Activated CD4-positive, alpha-beta T cell treated with anti-CD3 and anti-CD28 coated beads, Interleukin-2, amount 50 U/mL, for 1 hour (primary cell): ENCODE results near the gene TAS2R31.
"Not testable (repeated sequence)": the region's sequence is repeated elsewhere in the genome, so short reads cannot be mapped to it uniquely, and the experiment has no call there.

Experiments
- DNase-seq: peaks from one replicate; pipeline ENCODE4 v3.0.0-alpha.2; 2020

TAS2R31 gene, protein sequence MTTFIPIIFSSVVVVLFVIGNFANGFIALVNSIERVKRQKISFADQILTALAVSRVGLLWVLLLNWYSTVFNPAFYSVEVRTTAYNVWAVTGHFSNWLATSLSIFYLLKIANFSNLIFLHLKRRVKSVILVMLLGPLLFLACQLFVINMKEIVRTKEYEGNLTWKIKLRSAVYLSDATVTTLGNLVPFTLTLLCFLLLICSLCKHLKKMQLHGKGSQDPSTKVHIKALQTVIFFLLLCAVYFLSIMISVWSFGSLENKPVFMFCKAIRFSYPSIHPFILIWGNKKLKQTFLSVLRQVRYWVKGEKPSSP

GRCh38 chr12:11031307-11031706 is at the start of gene TAS2R31:
TSS of gene TAS2R31 (minus strand) at chr12:11031407. CDS start at chr12:11031335, 72 bp downstream.
- DNase-seq, result no peak

GRCh38 chr12:11078246-11078645 is 47.0 kb upstream of the TAS2R31 start:
- DNase-seq, result no peak

GRCh38 chr12:11075642-11076041 is 44.4 kb upstream of the TAS2R31 start:
- DNase-seq, result no peak

- no peak for DNase-seq
These were observed 40.2 kb upstream of the TAS2R31 start for GRCh38 chr12:11071414-11071813.

DNA sequence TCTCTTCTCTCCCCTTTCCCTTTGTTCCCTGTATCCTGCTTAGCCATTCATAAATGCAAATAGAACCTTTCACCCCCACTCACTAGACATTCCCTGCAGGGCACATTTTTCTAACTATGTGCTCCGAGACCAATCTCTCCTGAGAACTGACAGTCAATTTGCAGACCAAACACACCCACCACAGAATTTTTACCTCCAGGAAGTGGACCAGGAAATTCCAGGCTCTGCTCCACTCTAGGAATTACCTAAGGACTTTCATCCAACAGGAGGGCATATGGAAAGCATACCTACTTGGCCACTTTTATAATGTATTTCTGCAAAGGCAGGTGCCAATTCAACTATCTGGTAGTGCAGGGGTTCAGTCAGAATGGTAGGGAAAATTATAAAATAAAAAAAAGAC is 39.8 kb upstream of the TAS2R31 start:
- DNase-seq, result no peak

GRCh38 chr12:11069854-11070365 is 38.7 kb upstream of the TAS2R31 start:
- no peak for DNase-seq

DNA sequence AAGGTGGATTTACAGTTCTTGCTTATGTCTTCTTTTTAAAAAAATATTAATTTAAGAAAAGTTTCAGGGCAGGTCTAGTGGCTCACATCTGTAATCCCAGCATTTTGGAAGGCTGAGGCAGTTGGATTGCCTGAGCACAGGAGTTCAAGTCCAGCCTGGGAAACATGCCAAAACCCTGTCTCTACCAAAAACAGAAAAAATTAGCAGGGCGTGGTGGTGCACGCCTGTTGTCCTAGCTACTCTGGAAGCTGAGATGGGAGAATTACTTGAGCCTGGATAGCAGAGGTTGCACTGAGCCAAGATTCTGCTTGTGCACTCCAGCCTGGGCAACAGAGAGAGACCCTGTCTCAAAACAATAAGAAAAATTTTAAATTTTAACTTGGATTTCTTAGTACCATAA is 36.3 kb upstream of the TAS2R31 start:
- no peak for DNase-seq

DNA sequence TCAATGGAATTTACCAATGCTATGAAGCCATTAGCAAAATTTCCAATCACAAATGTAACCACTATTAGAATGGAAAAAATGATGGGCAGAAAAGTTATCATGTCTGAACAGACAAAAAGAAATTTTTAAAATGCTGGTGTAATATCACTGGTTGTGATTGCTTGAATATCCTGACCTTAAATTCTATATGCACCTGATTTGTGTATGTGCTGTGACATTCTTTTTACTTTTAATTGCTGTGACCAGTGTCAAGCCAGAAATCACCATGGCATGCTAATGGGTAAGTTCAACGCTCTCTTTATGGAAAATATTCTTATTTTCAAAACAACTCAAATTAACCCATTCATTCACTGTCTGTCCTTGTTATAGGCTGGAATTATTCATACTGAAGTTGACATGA is 31.0 kb upstream of the TAS2R31 start, which contains the start of gene TAS2R46:
Gene TAS2R46 (minus strand): TSS at position 101 of the 400 bp plus-strand sequence. CDS start 0 bp downstream, at position 101.
- DNase-seq, result not testable (repeated sequence)

DNA sequence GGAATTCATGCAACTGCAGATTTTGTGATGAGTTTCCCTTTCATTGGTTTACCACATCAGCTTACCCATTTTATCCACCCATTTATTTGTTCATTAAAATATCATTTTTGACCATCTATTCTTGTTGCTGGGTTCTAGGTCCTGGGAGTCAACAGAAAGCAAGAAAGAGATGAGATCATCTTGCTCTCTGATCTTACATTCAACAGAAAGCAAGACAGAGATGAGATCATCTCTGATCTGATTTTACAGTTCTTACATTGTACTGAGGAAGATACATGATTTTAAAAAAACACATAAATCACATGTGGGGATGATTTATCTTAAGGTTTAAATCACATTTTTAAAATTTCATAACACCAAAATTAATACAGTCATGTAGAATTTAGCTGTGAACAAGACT is 28.6 kb upstream of the TAS2R31 start:
- no peak for DNase-seq

DNA sequence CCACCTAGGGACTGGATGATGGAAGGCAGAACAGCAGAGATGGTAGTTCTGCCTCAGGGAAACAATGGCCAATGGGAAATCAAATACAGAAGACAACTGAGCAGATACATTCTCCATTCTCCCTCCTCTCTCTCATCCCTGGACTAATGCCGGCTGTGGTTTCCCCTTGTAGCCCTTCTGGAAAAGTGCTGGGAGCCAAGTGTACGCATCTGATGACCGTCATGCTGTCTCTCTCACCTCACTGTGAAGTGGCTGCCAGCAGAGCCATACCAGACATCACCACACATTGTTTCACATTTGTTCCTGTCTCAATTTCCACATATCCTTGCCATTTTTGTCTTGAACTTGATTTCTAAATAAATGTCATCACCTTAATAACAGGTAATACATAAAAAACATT is 27.8 kb upstream of the TAS2R31 start:
- DNase-seq, result no peak

DNA sequence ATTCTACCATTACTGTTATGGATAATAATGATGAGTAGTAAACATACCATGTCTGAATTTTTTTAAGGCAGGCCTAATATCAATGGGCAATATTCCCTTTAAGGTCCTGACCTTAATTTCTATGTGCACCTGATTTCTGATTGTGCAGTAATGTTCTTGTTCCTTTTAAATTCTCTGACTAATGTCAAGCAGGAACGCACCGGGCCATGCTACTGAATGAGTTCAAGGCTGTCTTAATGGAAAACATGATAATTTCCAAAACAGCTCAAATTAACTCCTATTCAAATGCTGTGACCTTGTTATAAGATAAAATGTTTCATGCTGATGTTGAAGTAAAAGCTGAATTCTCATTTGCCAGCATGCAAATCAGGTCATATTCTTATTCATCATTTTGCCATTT is 24.1 kb upstream of the TAS2R31 start:
- DNase-seq, result no peak

DNA sequence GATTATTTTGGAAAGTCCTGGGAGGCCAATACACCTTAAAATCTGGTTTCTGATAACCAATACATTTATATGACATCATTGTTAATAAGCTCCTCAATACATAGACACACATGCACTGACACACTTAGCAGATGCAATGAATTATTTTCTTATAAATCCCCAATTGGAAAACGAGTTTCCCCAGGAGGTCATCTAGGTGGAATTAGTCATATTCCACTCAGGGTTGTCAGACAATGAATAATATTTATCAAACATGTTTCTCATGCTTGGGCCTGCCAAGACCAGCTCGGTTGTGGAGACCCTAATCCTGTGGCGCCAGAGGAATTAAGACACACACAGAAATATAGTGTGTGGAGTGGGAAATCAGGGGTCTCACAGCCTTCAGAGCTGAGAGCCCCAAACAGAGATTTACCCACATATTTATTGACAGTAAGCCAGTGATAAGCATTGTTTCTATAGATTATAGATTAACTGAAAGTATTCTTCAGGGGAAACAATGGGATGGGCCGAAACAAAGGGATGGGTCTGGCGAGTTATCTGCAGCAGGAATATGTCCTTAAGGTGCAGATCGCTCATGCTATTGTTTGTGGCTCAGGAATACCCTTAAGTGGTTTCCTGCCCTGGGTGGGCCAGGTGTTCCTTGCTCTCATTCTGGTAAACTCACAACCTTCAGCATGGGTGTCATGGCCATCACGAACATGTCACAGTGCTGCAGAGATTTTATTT is 18.8 kb upstream of the TAS2R31 start:
- DNase-seq, result not testable (repeated sequence)

- not testable (repeated sequence) for DNase-seq
These were observed 10.2 kb upstream of the TAS2R31 start for GRCh38 chr12:11041366-11041765.

- no peak for DNase-seq
These were observed 9.0 kb upstream of the TAS2R31 start for GRCh38 chr12:11040162-11040561.

- no peak for DNase-seq
These were observed 8.0 kb upstream of the TAS2R31 start for GRCh38 chr12:11039171-11039570.

GRCh38 chr12:11033959-11034358 is 2.8 kb upstream of the TAS2R31 start:
- DNase-seq, result not testable (repeated sequence)

DNA sequence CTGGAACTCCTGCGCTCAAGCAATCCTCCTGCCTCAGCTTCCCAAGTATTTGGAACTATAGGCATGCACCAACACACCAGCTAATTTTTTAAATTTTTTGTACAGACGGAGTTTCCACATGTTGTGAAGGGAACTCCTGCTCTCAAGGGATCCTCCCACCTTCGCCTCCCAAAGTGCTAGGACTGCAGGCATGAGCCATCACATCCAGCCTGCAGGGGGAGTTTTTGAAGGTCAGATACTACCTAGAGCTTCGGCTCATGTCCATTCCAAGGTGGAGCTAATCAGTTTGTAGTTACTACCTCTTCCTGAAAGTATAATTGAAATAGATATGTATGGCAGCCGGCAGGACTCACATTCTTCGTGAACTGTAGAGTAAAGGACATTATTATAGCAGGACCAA is 5.1 kb downstream of the TAS2R31 start:
- no peak for DNase-seq

DNA sequence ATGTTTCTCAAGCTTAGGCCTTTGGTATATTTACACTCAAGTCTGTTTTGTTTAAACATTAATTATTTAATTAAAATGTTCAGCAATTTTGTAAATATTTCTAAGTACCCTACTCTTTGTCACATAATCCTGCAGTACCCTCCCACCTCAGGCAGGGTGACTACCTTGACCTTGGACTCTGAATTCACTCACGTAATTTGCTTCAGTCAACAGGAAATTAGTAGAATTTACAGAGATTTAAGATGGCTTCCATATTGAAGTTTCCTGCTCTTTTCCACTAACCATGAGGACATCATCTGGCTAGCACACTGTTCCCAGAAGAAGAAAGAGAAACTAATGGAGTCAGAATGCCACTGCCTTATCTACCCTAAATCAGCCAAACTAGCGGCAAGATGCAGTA is 7.8 kb downstream of the TAS2R31 start:
- no peak for DNase-seq

GRCh38 chr12:11022520-11022919 is 8.7 kb downstream of the TAS2R31 start, which contains the start of gene TAS2R19:
TSS of gene TAS2R19 (minus strand) at chr12:11022620. CDS start at chr12:11022571, 49 bp downstream.
- no peak for DNase-seq

DNA sequence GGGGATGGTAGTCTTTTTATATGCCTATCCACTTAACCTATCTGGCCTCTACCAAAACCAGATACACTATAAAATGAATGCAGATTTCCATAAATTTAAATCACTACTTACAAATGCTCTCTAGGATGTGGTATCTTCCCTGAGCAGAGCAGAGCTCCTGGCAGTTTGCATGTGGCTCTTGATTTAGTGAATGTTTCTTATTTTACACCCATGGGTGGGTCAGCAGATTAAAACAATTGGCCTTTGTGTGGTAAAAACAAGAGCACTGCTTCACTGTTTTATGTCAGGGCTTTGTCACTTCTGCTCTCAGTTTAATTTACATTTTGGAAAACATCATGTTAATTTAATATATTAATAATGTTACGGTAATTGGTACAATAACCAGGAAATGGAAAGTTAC is 14.3 kb downstream of the TAS2R31 start:
- no peak for DNase-seq

DNA sequence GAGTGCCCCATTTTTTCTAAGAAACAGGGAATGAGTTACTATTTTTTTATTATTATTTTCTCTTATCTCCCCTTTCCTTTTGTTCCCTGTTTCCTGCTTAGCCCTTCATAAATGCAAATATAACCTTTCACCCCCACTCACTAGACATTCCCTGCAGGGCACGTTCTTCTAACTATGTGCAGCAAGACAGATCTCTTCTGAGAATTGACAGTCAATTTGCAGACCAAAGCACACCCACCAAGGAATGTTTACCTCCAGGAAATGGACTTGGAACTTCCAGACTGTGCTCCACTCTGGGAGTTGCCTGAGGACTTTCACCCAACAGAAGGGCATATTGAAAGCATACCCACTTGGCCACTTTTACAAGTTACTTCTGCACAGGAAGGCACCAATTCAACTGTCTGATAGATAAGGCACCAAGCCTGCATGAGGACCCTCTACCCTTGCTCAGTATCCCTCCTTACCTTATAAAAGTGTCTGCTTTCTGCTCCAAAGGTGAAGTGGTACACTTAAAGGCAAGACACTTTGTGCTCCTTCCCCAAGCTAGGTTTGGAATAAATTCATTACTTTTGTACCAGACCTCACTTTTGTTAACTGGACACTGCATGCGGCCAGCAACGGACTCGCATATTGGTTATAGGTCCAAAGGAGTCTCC is 15.3 kb downstream of the TAS2R31 start:
- no peak for DNase-seq

DNA sequence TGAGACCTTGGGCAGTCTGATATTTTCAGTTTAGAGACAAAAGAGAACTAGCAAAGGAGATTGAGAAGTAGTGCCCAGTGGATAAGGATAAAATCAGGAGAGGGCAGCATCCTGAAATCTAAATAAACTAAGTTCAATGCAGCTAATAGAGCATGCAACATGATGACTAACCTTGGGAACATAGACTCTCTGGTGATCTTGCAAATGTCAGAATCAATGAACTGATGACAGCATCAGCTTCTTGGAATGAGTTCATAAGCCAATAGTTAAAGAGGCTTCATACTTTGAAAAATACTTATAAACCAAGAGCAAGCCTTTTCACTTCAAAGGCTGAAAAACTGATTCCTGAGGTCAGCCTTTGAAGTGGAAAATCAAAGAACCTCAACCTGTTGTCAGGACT is 17.0 kb downstream of the TAS2R31 start:
- no peak for DNase-seq

GRCh38 chr12:11007608-11008007 is 23.6 kb downstream of the TAS2R31 start:
- no peak for DNase-seq
